ENCODE measurements around the gene PUDP.

Gene PUDP

GRCh38 chrX:7084841-7085240 lies 63.1 kb downstream of the PUDP start:
- no peak for DNase-seq
- Mint-ChIP-seq H3K4me3 (no peak overlapping the region), H3K27ac (no peak overlapping the region), H3K36me3 (peaks cover 7 to 24% of the 10 kb centered on the region in 2 donors), H3K9me3 (no peaks in the 10 kb centered on the region), H3K4me1 (peaks cover 57 to 69% of the 10 kb centered on the region in 2 donors), H3K27me3 (no peaks in the 10 kb centered on the region)
- no peak for ATAC-seq (replicated peaks)

GRCh38 chrX:7083468-7084396 lies 64.2 kb downstream of the PUDP start:
- peaks cover 7 to 20% of the 10 kb centered on the region in 2 donors for H3K36me3 Mint-ChIP-seq
- DNase-seq (peak; percentile 83), ATAC-seq (replicated peaks) (peak; percentile 97 to 99)
- peaks cover 50 to 58% of the 10 kb centered on the region in 2 donors for H3K4me1 Mint-ChIP-seq
- H3K9me3 Mint-ChIP-seq = no peaks in the 10 kb centered on the region
- no peaks in the 10 kb centered on the region for H3K27me3 Mint-ChIP-seq
- H3K27ac Mint-ChIP-seq = peak overlapping the region; percentile 90
- peak overlapping the region; percentile 52 to 59 for H3K4me3 Mint-ChIP-seq

GRCh38 chrX:7083021-7083420 lies 64.9 kb downstream of the PUDP start:
- Mint-ChIP-seq H3K27ac (peak overlapping the region; percentile 90), H3K4me3 (peak overlapping the region; percentile 18 to 47), H3K9me3 (no peaks in the 10 kb centered on the region), H3K27me3 (no peaks in the 10 kb centered on the region), H3K4me1 (peaks cover 44 to 51% of the 10 kb centered on the region in 2 donors), H3K36me3 (peaks cover 7 to 20% of the 10 kb centered on the region in 2 donors)
- no peak for ATAC-seq (replicated peaks)
- DNase-seq = no peak

GRCh38 chrX:7082556-7082955 lies 65.4 kb downstream of the PUDP start:
- H3K4me1 Mint-ChIP-seq = peaks cover 44 to 52% of the 10 kb centered on the region in 2 donors
- H3K36me3 Mint-ChIP-seq = peaks cover 9 to 20% of the 10 kb centered on the region in 2 donors
- ATAC-seq (replicated peaks) (no peak), DNase-seq (no peak)
- no peaks in the 10 kb centered on the region for H3K9me3 Mint-ChIP-seq
- H3K27ac Mint-ChIP-seq = peak overlapping the region; percentile 7
- H3K4me3 Mint-ChIP-seq = no peak overlapping the region
- no peaks in the 10 kb centered on the region for H3K27me3 Mint-ChIP-seq

GRCh38 chrX:7077241-7078230 lies 70.4 kb downstream of the PUDP start:
- no peak for ATAC-seq (replicated peaks)
- no peak overlapping the region for H3K4me3 Mint-ChIP-seq

GRCh38 chrX:7076245-7076661 lies 71.7 kb downstream of the PUDP start:
- H3K4me1 Mint-ChIP-seq = peaks cover 28 to 30% of the 10 kb centered on the region in 2 donors

More at GRCh38 chrX:7077241-7078230, 70.4 kb downstream of the PUDP start:
- Mint-ChIP-seq H3K27ac (no peak overlapping the region), H3K27me3 (no peaks in the 10 kb centered on the region), H3K4me1 (peaks cover 29 to 31% of the 10 kb centered on the region in 2 donors), H3K36me3 (peaks cover 23 to 53% of the 10 kb centered on the region in 2 donors), H3K9me3 (no peaks in the 10 kb centered on the region)
- DNase-seq = no peak

GRCh38 chrX:7074908-7075204 lies 73.1 kb downstream of the PUDP start:
- Mint-ChIP-seq H3K36me3 (peaks cover 20 to 51% of the 10 kb centered on the region in 2 donors), H3K9me3 (no peaks in the 10 kb centered on the region), H3K4me3 (no peak overlapping the region), H3K4me1 (peaks cover 29 to 35% of the 10 kb centered on the region in 2 donors), H3K27ac (no peak overlapping the region), H3K27me3 (no peaks in the 10 kb centered on the region)
- no peak for ATAC-seq (replicated peaks)
- DNase-seq = no peak

More at GRCh38 chrX:7076245-7076661, 71.7 kb downstream of the PUDP start:
- ATAC-seq (replicated peaks) (peak in 1 of 2 donors; percentile 57), DNase-seq (no peak)
- Mint-ChIP-seq H3K4me3 (peak overlapping the region in 1 of 2 donors; percentile 53), H3K27ac (no peak overlapping the region), H3K36me3 (peaks cover 18 to 49% of the 10 kb centered on the region in 2 donors), H3K9me3 (no peaks in the 10 kb centered on the region), H3K27me3 (no peaks in the 10 kb centered on the region)

GRCh38 chrX:7074148-7074907 lies 73.6 kb downstream of the PUDP start:
- H3K27ac Mint-ChIP-seq = no peak overlapping the region

GRCh38 chrX:7073336-7073735 lies 74.6 kb downstream of the PUDP start:
- H3K27me3 Mint-ChIP-seq = no peaks in the 10 kb centered on the region
- DNase-seq = no peak
- H3K4me1 Mint-ChIP-seq = peaks cover 40 to 50% of the 10 kb centered on the region in 2 donors
- H3K9me3 Mint-ChIP-seq = no peaks in the 10 kb centered on the region
- peaks cover 27 to 64% of the 10 kb centered on the region in 2 donors for H3K36me3 Mint-ChIP-seq
- peak overlapping the region; percentile 22 for H3K27ac Mint-ChIP-seq
- H3K4me3 Mint-ChIP-seq = no peak overlapping the region
- no peak for ATAC-seq (replicated peaks)

More at GRCh38 chrX:7074148-7074907, 73.6 kb downstream of the PUDP start:
- no peak for DNase-seq
- peaks cover 30 to 40% of the 10 kb centered on the region in 2 donors for H3K4me1 Mint-ChIP-seq
- no peak overlapping the region for H3K4me3 Mint-ChIP-seq
- H3K27me3 Mint-ChIP-seq = no peaks in the 10 kb centered on the region
- H3K36me3 Mint-ChIP-seq = peaks cover 20 to 54% of the 10 kb centered on the region in 2 donors
- no peaks in the 10 kb centered on the region for H3K9me3 Mint-ChIP-seq
- no peak for ATAC-seq (replicated peaks)

GRCh38 chrX:7072856-7073255 lies 75.1 kb downstream of the PUDP start:
- H3K4me3 Mint-ChIP-seq = no peak overlapping the region
- peaks cover 31 to 69% of the 10 kb centered on the region in 2 donors for H3K36me3 Mint-ChIP-seq
- H3K9me3 Mint-ChIP-seq = no peaks in the 10 kb centered on the region
- DNase-seq (no peak), ATAC-seq (replicated peaks) (no peak)
- no peak overlapping the region for H3K27ac Mint-ChIP-seq
- H3K27me3 Mint-ChIP-seq = no peaks in the 10 kb centered on the region
- peaks cover 42 to 53% of the 10 kb centered on the region in 2 donors for H3K4me1 Mint-ChIP-seq

- H3K4me1 Mint-ChIP-seq = peaks cover 34 to 40% of the 10 kb centered on the region in 2 donors
- no peaks in the 10 kb centered on the region for H3K27me3 Mint-ChIP-seq
- no peak for DNase-seq
- peak; percentile 62 to 90 for ATAC-seq (replicated peaks)
- H3K9me3 Mint-ChIP-seq = no peaks in the 10 kb centered on the region
- H3K36me3 Mint-ChIP-seq = peaks cover 27 to 72% of the 10 kb centered on the region in 2 donors
- no peak overlapping the region for H3K27ac Mint-ChIP-seq
- no peak overlapping the region for H3K4me3 Mint-ChIP-seq
Observed at GRCh38 chrX:7071390-7071789, 76.6 kb downstream of the PUDP start.

- no peak overlapping the region for H3K4me3 Mint-ChIP-seq
- DNase-seq (no peak), ATAC-seq (replicated peaks) (no peak)
- H3K27ac Mint-ChIP-seq = no peak overlapping the region
- peaks cover 26 to 31% of the 10 kb centered on the region in 2 donors for H3K4me1 Mint-ChIP-seq
- H3K27me3 Mint-ChIP-seq = no peaks in the 10 kb centered on the region
- H3K36me3 Mint-ChIP-seq = peaks cover 27 to 61% of the 10 kb centered on the region in 2 donors
- no peaks in the 10 kb centered on the region for H3K9me3 Mint-ChIP-seq
Observed at GRCh38 chrX:7069556-7069955, 78.4 kb downstream of the PUDP start.

- ATAC-seq (replicated peaks) = peak; percentile 31 to 57
- Mint-ChIP-seq H3K4me3 (no peak overlapping the region), H3K4me1 (peaks cover 20 to 31% of the 10 kb centered on the region in 2 donors), H3K36me3 (peaks cover 27 to 58% of the 10 kb centered on the region in 2 donors), H3K27ac (no peak overlapping the region), H3K27me3 (no peaks in the 10 kb centered on the region), H3K9me3 (no peaks in the 10 kb centered on the region)
- DNase-seq = no peak
Observed at GRCh38 chrX:7068939-7069367, 79.0 kb downstream of the PUDP start.

Data from stimulated activated naive B cell treated with anti-CD40 and anti-IgM and Interleukin-4, amounts not matched to agents 10 μg/mL and 1 μg/mL and 100 μg/mL, for 72 hours (primary cell).